ENCODE results near the gene CENPO. TPM values are rescaled to one million over a fixed set of nuclear protein-coding genes. Genes with fewer than 3 reads are reported as not detected.

Gene CENPO
- total RNA-seq, 1 experiment from 2014 or later, result 49.4 TPM

DNA sequence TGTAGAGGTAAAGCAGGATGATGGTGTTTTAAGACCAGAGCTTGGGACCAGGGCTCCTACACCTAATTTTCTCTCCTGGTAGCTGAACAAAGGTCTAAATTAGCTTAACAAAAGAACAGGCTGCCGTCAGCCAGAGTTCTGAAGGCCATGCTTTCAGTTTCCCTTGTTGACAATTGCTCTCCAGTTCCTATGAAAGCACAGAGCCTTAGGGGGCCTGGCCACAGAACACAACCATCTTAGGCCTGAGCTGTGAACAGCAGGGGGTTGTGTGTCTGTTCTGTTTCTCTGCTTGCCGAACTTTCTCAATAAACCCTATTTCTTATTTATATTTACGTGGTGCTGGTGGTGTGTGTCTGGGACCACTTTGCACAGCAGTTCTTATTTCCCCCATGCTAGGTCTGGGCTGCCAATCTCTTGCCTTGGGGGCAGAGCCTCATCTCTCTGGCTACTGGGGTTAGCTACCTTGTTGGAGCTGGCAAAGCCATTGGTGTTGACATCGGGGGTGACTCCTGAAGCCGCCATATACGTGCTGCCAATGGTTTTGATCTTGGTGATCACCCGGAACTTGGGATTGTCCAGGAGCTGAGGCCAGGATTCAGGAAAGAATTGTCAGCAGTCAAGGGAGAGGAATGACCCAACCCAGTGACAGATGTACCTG lies 29.0 kb downstream of the CENPO start:
- no peak for DNase-seq (ENCODE audit: low read depth)

DNA sequence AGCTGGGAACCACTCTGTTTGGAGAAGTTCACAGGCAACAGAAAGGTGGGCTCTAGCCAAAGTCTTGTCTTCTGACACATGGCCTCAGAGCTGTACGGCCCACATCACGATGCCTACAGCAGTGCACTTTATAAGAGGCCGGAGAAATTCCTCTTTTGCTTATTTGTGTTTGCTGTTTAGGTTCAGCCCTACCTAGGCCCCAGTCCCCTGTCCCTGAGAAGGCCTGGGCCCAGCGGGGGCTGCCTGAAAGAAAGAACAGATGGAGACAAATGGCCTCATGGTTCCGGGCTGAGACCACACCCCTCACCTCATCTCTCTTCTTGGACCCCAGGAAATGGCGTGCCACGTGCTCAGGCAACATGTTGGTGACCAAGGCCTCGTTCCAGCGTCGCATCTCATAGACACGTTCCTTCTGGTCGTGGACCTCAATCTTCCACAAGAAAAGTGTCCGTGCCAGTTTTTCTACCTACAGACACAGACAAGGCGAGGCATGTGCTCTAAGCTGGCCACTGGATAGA lies 30.9 kb downstream of the CENPO start:
- no peak for DNase-seq (ENCODE audit: low read depth)

DNA sequence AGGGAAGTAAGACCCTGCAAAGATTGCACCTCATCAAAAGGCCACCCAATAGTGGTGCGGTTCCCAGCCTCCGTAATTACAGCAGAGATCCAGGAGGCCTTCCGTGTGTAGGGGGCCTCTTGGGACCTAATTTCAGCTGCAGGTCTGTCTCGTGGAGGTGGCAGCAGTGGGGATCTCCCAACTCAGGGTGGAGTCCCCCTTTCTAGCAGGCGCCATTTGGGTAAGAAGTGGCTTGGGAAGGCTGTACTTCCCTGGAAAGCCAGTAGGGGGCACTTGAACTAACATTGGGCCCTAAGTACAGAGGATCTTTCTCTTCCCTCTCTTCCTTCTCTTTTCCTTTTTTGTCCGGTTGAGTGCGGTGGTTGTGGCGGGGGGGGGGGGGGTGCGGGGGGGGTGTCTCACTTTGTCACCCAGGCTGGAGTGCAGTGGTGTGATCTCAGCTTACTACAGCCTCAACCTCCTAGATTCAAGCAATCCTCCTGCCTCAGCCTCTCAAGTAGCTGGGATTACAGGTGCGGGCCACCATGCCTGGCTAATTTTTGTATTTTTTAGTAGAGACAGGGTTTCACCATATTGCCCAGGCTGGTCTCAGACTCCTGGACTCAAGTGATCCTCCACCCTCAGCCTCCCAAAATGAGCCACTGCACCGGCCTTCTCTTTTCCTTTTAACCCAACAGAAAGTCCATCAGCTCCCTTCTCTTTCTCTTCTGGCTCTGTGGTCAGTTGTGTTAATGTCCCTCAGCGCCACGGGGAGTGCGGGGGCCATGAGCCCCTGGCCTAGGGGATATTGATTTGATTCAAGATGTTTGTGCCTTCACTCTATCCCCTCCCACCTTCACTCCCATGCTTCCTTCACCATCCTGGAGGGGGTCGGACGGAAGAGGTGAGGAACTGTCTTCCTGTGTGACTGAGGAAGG lies 32.0 kb downstream of the CENPO start:
- no peak for DNase-seq (ENCODE audit: low read depth)

DNA sequence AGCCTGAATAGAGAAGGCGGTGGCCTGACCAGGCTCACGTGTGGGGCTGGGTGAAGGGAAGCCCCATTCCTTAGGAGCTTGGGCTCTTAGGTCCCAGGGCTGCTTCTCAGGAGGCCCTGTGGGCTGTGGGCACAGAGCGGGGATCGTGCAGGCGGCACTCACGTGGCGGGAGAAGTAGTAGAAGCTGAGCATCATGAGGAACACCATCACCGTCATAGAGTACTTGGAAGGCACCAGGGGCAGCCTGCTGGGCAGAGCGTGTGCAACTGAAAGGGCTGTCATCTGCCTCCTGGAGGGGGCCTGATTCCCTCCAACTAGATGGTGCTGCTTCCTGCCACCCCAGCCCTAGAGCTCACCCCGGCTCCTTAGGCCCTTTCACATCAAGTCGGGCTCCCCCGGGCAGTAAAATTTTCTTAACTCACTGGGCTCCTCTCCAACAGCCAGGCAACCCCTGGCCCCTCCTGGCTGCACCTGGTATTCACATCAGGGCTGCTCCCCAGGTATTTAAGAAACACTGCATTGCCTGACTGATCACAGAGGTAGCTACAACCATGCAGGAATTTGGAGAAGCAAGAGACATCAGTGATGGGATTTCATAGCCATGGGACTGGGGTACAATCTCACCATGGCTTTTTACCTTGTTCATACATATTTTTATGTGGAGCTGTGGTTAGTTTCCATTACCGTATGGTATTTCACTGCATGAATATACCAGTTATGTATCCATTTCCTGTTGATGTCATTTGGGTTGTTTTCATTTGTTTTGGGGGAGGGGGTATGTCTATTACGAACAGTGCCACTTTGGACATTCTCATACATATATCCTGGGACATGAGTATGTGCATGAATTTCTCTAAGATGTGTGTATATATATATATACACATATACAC lies 32.9 kb downstream of the CENPO start:
- DNase-seq (ENCODE audit: low read depth), result no peak

DNA sequence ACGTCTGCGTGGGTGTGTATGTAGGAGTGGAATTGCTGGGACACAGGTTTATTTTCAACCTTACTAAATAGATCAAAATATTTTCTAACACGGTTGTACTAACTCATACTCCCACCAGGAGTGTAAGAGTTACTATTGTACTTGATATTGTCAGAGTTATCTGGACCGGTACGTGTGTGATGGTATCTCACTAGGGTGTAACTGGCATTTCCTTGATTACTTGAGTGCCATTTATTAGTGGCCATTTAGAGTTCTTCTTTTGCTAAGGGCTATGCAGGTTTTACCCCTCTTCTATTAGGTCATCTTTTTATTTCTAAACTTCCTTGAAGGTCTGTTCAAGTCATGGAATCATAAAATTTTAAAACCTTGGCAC lies 33.5 kb downstream of the CENPO start:
- no peak for DNase-seq (ENCODE audit: low read depth)

DNA sequence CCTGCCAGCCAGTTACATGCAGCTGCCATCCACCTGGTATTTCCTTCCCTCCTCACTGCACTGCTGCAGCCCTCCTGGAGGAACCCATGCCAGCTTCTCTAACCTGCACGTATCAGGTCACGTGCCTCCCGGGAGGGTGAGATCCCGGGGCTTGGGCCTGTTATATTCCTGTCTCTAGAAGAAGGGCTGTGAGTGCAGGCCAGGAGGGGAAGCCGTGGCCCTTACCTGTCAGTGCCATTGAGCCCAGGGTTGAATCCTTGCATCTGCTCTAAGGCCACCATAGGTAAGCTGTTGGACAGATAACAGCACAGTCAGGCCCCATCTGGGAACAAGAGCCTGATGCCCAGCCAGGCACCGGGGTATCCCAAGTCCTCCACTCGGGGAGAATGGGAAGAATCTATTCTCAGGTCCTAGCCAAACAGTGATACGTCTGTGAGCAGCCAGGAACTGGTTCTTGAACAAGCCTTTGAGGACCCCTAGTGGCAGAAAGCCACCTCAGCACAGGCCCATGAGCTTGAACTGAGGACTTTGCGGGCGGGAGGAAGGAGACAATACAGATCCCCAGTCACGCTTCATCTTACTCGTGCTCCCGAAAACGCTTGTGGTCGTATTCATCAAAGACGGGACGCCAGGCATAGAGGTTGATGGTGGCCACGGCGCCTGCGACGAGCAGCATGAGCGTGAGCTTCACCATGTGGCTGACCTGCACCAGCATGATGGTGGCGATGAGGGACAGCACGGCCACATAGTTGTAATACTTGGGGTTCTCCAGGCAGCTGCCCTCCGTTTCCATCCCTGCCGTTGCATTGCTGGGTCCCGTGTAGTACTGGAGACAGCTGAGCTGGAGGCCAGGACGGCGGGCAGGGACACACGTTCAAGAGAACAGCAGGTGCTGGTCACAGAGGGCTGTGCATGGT lies 34.4 kb downstream of the CENPO start:
- DNase-seq (ENCODE audit: low read depth), result peak; percentile 64

DNA sequence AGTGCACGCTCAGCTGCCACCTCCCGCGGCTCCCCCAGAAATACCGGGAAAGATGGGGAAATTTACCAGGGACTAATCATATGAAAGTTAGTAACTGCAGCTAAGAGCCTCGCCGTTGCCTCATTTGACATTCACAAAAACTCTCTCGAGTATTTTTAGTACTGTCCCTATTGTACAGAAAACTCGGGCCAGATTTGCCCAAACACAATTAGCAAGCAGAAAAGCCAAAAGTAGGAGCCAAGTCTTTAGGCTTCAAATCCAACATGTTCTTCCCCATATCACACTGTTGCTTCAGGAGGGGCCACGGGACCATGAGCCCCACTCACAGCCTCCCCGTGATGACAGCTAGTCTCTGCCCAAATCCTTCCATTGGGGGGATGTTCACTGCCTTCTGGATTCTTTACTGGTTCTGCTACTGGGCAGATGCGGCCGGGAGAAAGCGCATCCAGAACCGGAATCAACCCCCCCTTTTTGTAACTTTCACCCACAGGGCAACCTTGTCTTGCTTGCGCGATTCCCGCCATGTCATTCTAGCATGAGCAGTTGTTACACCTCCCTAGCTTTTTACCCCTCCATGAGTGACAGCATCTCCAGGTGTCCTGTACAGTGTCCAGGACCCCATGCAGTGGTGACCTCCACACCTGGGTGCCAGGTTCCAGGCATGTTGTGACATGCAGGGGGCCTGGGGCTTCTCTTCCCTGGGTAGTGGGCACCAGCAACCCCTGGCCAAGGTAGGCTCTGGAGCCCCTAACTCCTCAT lies 35.2 kb downstream of the CENPO start:
- no peak for DNase-seq (ENCODE audit: low read depth)

DNA sequence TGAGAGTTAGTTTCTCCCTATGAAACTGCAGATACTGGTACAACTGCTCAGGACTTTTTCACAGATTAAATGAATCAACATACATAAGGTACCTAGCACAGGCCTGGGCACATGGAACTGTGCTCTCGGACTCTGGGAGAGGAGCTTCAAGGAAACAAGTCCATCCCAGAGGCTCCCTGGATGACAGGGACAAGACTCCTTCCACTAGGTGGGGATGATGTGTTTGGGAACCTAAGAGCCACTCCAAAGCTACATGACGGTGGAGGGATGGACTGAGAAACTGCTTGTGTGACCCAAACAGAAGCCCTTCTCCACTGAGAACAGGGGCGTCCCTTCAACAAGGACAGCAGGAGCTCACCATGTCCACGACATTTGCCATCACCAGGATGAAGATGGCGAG lies 37.1 kb downstream of the CENPO start:
- DNase-seq (ENCODE audit: low read depth), result no peak

DNA sequence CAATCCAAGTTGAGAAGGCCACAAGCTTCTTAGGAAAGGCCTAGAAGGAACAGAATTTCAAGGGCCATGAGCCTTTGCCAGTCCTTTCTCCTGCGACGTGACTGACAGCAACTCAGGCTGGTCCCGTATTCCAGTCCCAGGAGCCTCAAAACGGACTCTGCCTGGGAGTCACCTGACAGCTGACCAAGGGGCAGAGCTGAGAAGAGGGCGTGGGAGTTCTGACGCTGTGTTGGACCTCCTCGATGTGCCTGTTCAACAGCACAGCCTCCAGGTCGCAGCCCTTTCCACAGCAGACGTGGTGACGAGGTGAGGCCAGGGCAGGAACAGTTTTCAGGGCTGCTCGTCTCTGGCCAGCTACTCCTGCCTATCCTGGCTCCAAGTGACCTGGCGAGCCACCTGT lies 37.6 kb downstream of the CENPO start:
- no peak for DNase-seq (ENCODE audit: low read depth)

DNA sequence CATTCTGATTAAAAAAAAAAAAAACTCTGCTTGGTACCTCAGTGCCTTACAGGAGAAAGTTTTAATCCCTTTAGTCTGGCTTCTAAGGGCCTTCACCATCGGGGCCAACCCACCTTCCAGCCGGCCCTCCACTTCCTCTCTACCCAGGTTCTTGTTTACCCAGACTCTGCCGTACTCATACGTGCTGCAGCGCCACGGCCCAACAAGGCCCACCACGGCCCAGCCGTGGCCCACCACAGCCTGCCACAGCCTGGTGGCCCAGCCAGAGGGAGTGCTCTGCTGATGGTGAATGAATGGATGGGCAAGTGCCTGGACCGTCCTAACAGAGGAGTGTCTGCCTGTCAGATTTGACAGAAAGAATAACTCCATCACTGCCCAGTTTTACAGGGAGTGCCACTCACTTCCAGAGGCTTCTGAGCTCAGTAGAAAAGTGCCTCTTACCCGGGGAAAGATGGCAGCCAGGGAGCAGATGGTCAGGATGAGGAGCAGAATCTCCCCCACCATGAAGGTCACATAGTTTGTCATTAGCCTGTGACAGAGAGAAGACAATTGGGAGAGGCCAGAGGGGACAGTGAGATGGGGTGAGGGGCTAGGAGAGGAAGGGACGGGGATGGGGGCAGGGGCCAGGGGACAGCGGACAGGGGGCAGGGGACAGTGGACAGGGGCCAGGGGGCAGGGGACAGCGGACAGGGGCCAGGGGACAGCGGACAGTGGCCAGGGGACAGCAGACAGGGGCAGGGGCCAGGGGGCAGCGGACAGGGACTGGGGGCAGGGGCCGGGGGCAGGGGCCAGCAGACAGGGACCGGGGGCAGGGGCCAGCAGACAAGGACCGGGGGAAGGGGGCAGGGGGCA lies 38.2 kb downstream of the CENPO start:
- no peak for DNase-seq (ENCODE audit: low read depth)

DNA sequence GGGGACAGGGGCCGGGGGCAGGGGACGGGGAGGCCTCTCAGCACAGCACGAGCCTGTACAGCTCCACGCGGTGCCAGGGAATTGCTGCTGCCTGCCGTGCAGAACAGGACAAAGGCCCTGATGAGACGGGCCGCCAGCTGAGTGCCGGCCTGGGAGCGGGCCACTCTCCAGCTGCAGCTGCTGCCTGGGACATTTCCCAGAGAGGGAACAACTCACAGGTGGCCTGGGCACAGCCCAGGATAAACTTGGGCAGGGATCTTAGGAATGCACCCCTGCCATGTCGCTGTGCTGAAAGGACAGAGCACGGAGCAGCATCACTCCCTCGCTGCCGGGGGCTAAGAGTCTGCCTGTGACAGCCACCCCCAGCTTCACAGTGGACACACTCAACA lies 38.8 kb downstream of the CENPO start:
- DNase-seq (ENCODE audit: low read depth), result no peak

DNA sequence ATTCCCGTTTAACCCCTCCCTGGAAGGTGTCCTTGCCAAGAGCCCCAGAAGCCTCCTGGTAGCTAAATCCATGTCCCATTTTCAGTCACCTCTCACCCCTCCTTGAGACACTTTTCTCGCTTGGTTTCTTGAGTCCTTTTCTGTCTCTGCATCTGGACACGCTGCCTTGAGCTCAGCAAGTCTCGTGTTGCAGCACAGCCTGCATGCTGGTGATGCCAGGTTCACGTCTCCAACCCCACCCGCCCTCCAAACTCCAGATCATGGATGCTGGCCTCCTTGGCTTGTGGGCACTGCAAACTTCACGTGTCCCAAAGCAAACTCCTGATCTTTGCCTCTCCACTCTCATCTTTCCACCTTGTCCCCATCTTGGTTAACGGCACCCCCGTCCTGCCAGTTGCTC lies 39.3 kb downstream of the CENPO start:
- DNase-seq (ENCODE audit: low read depth), result no peak

DNA sequence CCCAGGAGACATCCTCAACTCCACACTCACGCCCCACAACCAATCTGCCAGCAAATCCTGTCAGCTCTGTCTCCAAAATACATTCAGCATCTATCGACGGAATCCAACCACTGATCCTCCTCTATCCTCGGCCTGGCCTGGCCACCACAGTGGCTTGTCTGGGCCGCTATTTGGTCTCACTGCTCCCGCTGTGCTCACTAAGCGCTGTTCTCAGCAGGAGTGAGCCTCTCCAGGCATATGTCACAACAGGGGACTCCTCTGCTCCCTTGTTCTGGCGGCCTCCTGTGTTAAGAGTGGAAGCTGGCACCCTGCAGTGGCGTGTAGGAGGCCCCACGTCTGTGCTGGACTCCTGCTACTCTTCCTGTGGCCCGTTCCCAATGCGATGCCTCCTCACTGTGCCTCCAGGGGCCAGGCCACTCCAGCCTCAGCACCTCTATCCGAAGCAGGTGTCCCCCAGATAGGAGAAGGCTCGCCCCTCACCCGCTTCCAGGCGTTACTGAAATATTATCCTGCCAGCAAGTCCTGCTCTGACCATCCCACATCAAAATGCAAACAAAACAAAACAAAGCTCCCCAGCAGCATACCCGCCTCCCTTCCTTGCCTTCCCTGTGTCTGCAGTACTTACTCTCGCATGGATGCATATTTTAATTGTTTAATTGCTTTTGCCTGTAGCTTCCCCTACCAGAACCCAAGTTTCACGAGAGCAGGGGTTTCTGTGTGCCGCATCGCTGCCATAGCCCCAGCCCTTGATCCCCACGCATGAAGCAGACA lies 39.9 kb downstream of the CENPO start:
- no peak for DNase-seq (ENCODE audit: low read depth)

DNA sequence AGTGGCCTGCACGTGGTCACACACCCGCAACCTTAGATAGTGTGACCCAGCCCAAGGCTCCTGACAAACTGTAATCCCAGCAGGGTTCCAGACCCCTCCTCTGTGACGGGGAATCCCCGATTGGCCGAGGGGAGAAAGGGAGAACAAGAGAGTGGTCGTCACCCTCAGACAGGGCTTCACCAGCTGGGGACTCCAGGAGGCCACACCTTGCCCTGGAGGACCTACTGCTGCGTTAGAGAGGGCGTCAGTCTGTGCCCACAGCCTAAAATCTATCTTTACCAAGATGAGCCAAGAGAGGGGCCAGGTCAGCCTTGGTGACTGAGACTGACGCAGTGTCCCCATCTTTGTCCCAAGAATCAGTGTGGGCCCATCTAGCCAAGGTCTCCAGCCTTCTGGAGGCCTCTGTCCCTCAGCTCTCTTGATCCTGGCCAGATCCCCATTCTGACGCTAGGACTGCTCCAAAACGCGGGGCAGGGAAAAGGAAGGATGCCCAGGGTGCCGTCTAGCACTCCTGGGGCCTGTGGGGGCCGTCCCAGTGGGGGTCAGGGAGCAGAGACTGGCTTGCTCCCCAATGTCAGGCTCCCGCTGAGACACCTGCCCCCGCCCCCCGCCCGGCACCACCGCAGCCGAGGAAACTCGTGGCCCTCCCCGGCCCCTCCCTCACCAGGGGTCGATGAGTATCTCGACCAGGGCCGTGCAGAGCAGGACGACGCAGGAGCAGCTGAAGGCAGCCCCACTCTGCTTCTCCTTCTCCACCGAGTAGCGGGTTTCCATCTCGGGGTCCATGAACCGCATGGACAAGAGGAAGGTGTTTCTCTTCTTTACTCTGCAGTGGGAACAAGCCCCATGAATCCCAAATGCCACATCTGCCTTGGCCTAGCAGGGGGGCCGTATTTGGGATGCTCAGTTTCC lies 40.9 kb downstream of the CENPO start:
- no peak for DNase-seq (ENCODE audit: low read depth)

DNA sequence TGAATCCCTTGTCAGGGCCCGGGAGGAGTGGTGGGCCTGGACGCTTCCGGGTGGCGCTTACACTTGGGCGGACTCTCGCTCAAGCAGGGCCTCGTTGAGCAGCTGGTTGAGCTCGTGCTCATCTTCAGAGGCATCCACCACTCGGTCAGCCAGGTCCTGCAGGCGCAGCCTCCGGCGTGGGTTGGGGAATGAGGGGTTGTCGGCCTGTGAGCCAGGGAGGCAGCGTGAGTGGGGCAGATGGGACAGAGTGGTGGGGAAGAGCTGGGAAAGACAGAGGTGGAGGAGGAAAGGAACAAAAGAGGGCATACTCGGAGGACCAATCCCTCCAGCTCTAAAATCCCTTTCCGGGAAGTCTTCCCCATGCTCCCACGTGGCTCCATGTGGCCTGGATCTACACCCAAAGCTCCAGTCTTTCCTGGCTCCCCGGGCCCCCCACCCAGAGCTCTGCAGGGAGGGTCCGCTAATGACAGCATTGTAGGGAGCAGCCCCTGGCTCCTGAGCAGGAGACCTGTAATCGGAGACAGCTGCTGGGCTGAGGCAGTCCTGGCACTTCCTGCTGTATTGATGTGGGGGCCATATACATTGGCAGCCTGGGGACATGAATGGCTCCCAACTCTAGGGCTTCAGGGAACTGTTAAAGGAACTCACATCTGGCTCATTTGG lies 41.6 kb downstream of the CENPO start:
- no peak for DNase-seq (ENCODE audit: low read depth)

DNA sequence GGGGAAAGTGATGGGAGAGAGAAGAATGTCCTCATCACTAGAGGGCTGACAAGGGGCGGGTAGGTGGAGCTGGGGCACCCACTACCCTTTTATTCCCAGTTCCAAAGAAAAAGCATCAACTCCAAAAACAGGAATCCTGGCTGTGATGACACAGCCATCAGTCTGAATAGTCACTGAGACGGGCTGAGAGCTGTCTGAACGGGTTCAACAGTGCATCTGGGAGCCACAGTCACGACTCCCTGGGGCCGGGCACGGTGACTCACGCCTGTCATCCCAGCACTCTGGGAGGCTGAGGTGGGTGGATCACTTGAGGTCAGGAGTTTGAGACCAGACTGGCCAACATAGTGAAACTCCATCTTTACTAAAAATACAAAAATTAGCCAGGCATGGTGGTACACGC lies 42.2 kb downstream of the CENPO start:
- DNase-seq (ENCODE audit: low read depth), result peak; percentile 77
